GM12878 (cell line): Measurements from ENCODE around the gene ADGRV1. TPM values are rescaled to one million over a fixed set of nuclear protein-coding genes. Genes with fewer than 3 reads are reported as not detected.

Source experiments
- ATAC-seq: fragments of 200-7000 bp; cut with Tn5 transposase; 3 replicates; pipeline ENCODE4 v1.9.1; 2020; ENCODE audit warnings: mild to moderate bottlenecking, moderate library complexity
- BruUV-seq: library from RNA; stranded (reverse); fragments of 400-500 nt; replicated peaks from 2 replicates; lab custom pipeline; 2021; lab: Mats Ljungman, UMichigan
- CTCF ChIA-PET: fragments of 300-600 bp; sonication (Branson Sonifier 250); formaldehyde crosslinking; extraction: SDS; loops from one replicate; lab custom pipeline; 2021; ENCODE audit warnings: inconsistent platforms; lab: Yijun Ruan, JAX
- POLR2A ChIA-PET: fragments of 350-600 bp; formaldehyde crosslinking; extraction: SDS; loops from one replicate; lab custom pipeline; 2021; ENCODE audit warnings: inconsistent platforms; lab: Charles Lee
- RAD21 ChIA-PET: fragments of 300-600 bp; sonication (Branson Sonifier 250); formaldehyde crosslinking; loops from one replicate; lab custom pipeline; 2023; ENCODE audit warnings: antibody characterized with exemption; ENCODE audit not compliant: unreplicated experiment; lab: Charles Lee
- SMC1A ChIA-PET: fragments of 300-600 bp; sonication (Branson Sonifier 250); formaldehyde crosslinking; loops from one replicate; lab custom pipeline; 2023; ENCODE audit not compliant: unreplicated experiment, uncharacterized antibody; lab: Charles Lee
- DNase-seq: peaks from one replicate; pipeline ENCODE4 v3.0.0-alpha.2; 2011; ENCODE audit warnings: low read depth, low spot score
- FAIRE-seq: peaks from 3 replicates; lab custom pipeline; 2011; peaks lifted over from hg19 to GRCh38; lab: Jason Lieb, UNC
- H2AFZ ChIP-seq: 2 replicates; pipeline ENCODE4 v1.6.0; 2011; ENCODE audit warnings: low read depth, low read length, control low read depth; ENCODE audit not compliant: control insufficient read depth
- H3K27ac ChIP-seq: 2 replicates; pipeline ENCODE4 v1.5.1; 2011; ENCODE audit warnings: control low read depth; ENCODE audit not compliant: control insufficient read depth, insufficient read depth
- H3K27me3 ChIP-seq, 2 experiments: replicated peaks in 1 of 2; 2 replicates each; pipeline versions ENCODE4 v1.6.0 to v1.6.1; 2011; ENCODE audit warnings: low read length in 1 of 2; ENCODE audit not compliant: control insufficient read depth in 2 of 2, insufficient read depth in 2 of 2
- H3K36me3 ChIP-seq, 2 experiments: 2 replicates each; pipeline ENCODE4 v1.5.1; 2011; ENCODE audit warnings: low read length in 1 of 2; ENCODE audit not compliant: control insufficient read depth in 2 of 2, insufficient read depth in 2 of 2
- H3K4me1 ChIP-seq: 2 replicates; pipeline ENCODE4 v1.6.1; 2011; ENCODE audit warnings: mild to moderate bottlenecking, low read length, moderate library complexity, mixed read lengths; ENCODE audit not compliant: control insufficient read depth, insufficient read depth
- H3K4me2 ChIP-seq: 2 replicates; pipeline ENCODE4 v1.6.0; 2011; ENCODE audit warnings: control low read depth; ENCODE audit not compliant: control insufficient read depth, insufficient read depth
- H3K4me3 ChIP-seq: fragments of 200-600 bp; sonication (generic); 2 replicates; pipeline ENCODE4 v1.5.1; 2016
- H3K79me2 ChIP-seq: 2 replicates; pipeline ENCODE4 v1.6.0; 2011; ENCODE audit warnings: low read length; ENCODE audit not compliant: control insufficient read depth, insufficient read depth
- H3K9ac ChIP-seq: 2 replicates; pipeline ENCODE4 v1.8.0; 2011; ENCODE audit warnings: low read length, control low read depth, mixed read lengths; ENCODE audit not compliant: control insufficient read depth, insufficient read depth
- H3K9me3 ChIP-seq: replicated peaks from 3 replicates; pipeline ENCODE4 v1.5.1; 2011; ENCODE audit warnings: mild to moderate bottlenecking, low read length; ENCODE audit not compliant: control insufficient read depth, insufficient read depth
- H4K20me1 ChIP-seq: 2 replicates; pipeline ENCODE4 v1.6.0; 2011; ENCODE audit not compliant: control insufficient read depth, insufficient read depth
- BRCA1 ChIP-seq: IDR thresholded peaks from 2 replicates; pipeline ENCODE4 v1.6.1; 2011; ENCODE audit warnings: low read depth, low read length, improper control_type of control experiment
- GATAD2B ChIP-seq: fragments of 450-650 bp; conservative IDR thresholded peaks from 2 replicates; pipeline ENCODE4 v1.6.1; 2017; ENCODE audit warnings: low read depth, mild to moderate bottlenecking, moderate library complexity
- HDAC2 ChIP-seq: fragments of 200-600 bp; sonication (generic); IDR thresholded peaks from 2 replicates; pipeline ENCODE4 v1.6.1; 2017
- JUND ChIP-seq: IDR thresholded peaks from 2 replicates; pipeline ENCODE4 v1.6.1; 2012; ENCODE audit warnings: low read depth, mild to moderate bottlenecking, low read length, improper control_type of control experiment, moderate library complexity
- KDM1A ChIP-seq: fragments of 200-600 bp; sonication (generic); IDR thresholded peaks from 2 replicates; pipeline ENCODE4 v1.6.1; 2016; ENCODE audit warnings: borderline replicate concordance
- NFYB ChIP-seq: IDR thresholded peaks from 2 replicates; pipeline ENCODE4 v1.6.1; 2011; ENCODE audit warnings: low read depth, mild to moderate bottlenecking, low read length, improper control_type of control experiment, moderate library complexity; ENCODE audit not compliant: insufficient read depth
- RCOR1 ChIP-seq: conservative IDR thresholded peaks from 2 replicates; pipeline ENCODE4 v1.6.1; 2012; ENCODE audit warnings: low read depth, low read length, improper control_type of control experiment
- SIN3A ChIP-seq: IDR thresholded peaks from 2 replicates; pipeline ENCODE4 v1.6.1; 2012; ENCODE audit warnings: low read depth, low read length, improper control_type of control experiment
- SMAD1 ChIP-seq: fragments of 450-650 bp; IDR thresholded peaks from 2 replicates; pipeline ENCODE4 v1.6.1; 2018; ENCODE audit warnings: mild to moderate bottlenecking, low read depth; ENCODE audit not compliant: partially characterized antibody
- SRF ChIP-seq, 2 experiments: IDR thresholded peaks; 2 replicates each; pipeline ENCODE4 v1.6.1; 2011; ENCODE audit warnings: low read depth in 2 of 2, low read length in 2 of 2, mild to moderate bottlenecking in 1 of 2, moderate library complexity in 1 of 2
- YY1 ChIP-seq: IDR thresholded peaks from 2 replicates; pipeline ENCODE4 v1.6.1; 2011; ENCODE audit warnings: low read depth, mild to moderate bottlenecking, low read length
- WGBS: methylation state at CpG from one replicate; pipeline ENCODE4 v1.1.6; 2016; ENCODE audit warnings: low lambda C conversion rate; ENCODE audit not compliant: insufficient replicate concordance, insufficient coverage; ENCODE audit errors: missing lambda C conversion rate; 5-methylcytosine and 5-hydroxymethylcytosine counted together
- in situ Hi-C: fragments of 300-500 bp; cut with MboI; formaldehyde crosslinking; loops from 9 replicates; pipeline ENCODE4 v1.14.3; 2018; ENCODE audit warnings: mixed read lengths
- intact Hi-C: fragments of 100-400 bp; cut with micrococcal nuclease; formaldehyde crosslinking; loops from one replicate; pipeline ENCODE4 v1.14.2; 2022; ENCODE audit not compliant: unreplicated experiment
- polyA plus RNA-seq, 11 experiments: library from polyadenylated mRNA; depleted of rRNA in 4 of 11; unstranded in 6 of 11; stranded (reverse) in 5 of 11; fragments of >200 nt; fragmentation: Nextera tagmentation in 4 of 11; fragmentation: Illumina TruSeq in 1 of 11; extraction: Ambion mirVana in 4 of 11; extraction: Trizol in 1 of 11; gene quantifications; 1 replicate in 1 of 11; 2 replicates in 10 of 11; pipeline versions ENCODE4 v1.2.1 to v1.2.3, GENCODE V29; 2011 to 2016; ENCODE audit warnings: inconsistent platforms in 2 of 11, missing spikeins in 2 of 11, low read depth in 1 of 11
- total RNA-seq, 4 experiments: library from RNA; depleted of rRNA in 3 of 4; stranded (reverse); fragments of >200 nt in 3 of 4; fragmentation: Illumina TruSeq in 1 of 4; extraction: Trizol in 1 of 4; gene quantifications; 2 replicates each; pipeline versions ENCODE4 v1.2.1 to v1.2.3, GENCODE V29; 2013 to 2021
- TF ChIP-seq, protein P1 (sequence below): fragments of 450-650 bp; IDR thresholded peaks from 2 replicates; pipeline ENCODE4 v1.6.1; 2016; ENCODE audit warnings: mild to moderate bottlenecking
- TF ChIP-seq, protein P2 (sequence below): IDR thresholded peaks from 2 replicates; pipeline ENCODE4 v1.6.1; 2011; ENCODE audit warnings: borderline replicate concordance, low read depth, mild to moderate bottlenecking, moderate library complexity, low read length; ENCODE audit not compliant: insufficient read depth, poor library complexity, severe bottlenecking
- TF ChIP-seq, protein P3 (sequence below): fragments of 450-650 bp; IDR thresholded peaks from 2 replicates; pipeline ENCODE4 v1.6.1; 2017; ENCODE audit warnings: borderline replicate concordance
- TF ChIP-seq, protein P4 (sequence below): IDR thresholded peaks from 2 replicates; pipeline ENCODE4 v1.6.1; 2011; ENCODE audit warnings: borderline replicate concordance, low read depth, mild to moderate bottlenecking, moderate library complexity, mixed read lengths, low read length; ENCODE audit not compliant: insufficient read depth; ENCODE audit errors: extremely low read length
- TF ChIP-seq, protein P5 (sequence below): IDR thresholded peaks from 2 replicates; pipeline ENCODE4 v1.6.1; 2011; ENCODE audit warnings: low read depth, low read length, improper control_type of control experiment, borderline replicate concordance
- TF ChIP-seq, protein P6 (sequence below): fragments of 450-650 bp; IDR thresholded peaks from 2 replicates; pipeline ENCODE4 v1.6.1; 2014; ENCODE audit warnings: mild to moderate bottlenecking

ADGRV1 gene
- total and polyA plus RNA-seq, 10 of the 15 experiments (the other 5 are each of a cell fraction or from before 2014, with no cell fraction given), result 0.04 to 8.1 (median 0.16) TPM; not detected in 1

DNA sequence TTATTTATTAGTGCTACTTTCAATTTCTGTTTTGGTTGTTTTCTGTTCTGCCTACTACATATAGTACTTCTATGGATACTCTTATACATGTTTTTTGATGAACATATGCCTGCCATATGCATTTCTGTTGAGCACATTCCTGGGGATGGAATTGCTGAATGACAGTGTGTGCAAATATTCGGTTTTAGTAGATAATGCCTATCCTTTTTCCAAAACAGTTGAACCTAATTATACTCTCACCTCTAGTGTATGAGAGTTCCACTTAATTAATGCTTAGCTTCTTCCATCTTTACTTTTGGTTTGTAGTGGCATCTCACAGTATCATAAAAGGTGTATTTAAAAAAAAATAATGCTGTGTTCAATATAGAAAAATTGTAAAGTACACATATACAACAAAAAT is 96.8 kb downstream of the ADGRV1 start:
- no peaks in the 10 kb centered on the region for H3K79me2 ChIP-seq
- TF ChIP-seq YY1 (no peak), SIN3A (no peak), SMAD1 (no peak), KDM1A (no peak), HDAC2 (no peak), JUND (no peak), SRF (IDR thresholded peaks at IDR 0.05; ENCODE audit: low read depth in 2 of 2, low read length in 2 of 2) (no peak), BRCA1 (no peak), RCOR1 (no peak), NFYB (no peak), GATAD2B (no peak)
- TF ChIP-seq, protein P1, sequence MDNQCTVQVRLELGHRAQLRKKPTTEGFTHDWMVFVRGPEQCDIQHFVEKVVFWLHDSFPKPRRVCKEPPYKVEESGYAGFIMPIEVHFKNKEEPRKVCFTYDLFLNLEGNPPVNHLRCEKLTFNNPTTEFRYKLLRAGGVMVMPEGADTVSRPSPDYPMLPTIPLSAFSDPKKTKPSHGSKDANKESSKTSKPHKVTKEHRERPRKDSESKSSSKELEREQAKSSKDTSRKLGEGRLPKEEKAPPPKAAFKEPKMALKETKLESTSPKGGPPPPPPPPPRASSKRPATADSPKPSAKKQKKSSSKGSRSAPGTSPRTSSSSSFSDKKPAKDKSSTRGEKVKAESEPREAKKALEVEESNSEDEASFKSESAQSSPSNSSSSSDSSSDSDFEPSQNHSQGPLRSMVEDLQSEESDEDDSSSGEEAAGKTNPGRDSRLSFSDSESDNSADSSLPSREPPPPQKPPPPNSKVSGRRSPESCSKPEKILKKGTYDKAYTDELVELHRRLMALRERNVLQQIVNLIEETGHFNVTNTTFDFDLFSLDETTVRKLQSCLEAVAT, result no peak
- TF ChIP-seq, protein P2, sequence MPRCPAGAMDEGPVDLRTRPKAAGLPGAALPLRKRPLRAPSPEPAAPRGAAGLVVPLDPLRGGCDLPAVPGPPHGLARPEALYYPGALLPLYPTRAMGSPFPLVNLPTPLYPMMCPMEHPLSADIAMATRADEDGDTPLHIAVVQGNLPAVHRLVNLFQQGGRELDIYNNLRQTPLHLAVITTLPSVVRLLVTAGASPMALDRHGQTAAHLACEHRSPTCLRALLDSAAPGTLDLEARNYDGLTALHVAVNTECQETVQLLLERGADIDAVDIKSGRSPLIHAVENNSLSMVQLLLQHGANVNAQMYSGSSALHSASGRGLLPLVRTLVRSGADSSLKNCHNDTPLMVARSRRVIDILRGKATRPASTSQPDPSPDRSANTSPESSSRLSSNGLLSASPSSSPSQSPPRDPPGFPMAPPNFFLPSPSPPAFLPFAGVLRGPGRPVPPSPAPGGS, result no peak
- TF ChIP-seq, protein P3, sequence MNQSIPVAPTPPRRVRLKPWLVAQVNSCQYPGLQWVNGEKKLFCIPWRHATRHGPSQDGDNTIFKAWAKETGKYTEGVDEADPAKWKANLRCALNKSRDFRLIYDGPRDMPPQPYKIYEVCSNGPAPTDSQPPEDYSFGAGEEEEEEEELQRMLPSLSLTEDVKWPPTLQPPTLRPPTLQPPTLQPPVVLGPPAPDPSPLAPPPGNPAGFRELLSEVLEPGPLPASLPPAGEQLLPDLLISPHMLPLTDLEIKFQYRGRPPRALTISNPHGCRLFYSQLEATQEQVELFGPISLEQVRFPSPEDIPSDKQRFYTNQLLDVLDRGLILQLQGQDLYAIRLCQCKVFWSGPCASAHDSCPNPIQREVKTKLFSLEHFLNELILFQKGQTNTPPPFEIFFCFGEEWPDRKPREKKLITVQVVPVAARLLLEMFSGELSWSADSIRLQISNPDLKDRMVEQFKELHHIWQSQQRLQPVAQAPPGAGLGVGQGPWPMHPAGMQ, result no peak
- TF ChIP-seq, protein P4, sequence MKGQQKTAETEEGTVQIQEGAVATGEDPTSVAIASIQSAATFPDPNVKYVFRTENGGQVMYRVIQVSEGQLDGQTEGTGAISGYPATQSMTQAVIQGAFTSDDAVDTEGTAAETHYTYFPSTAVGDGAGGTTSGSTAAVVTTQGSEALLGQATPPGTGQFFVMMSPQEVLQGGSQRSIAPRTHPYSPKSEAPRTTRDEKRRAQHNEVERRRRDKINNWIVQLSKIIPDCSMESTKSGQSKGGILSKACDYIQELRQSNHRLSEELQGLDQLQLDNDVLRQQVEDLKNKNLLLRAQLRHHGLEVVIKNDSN, result no peak
- TF ChIP-seq, protein P5, sequence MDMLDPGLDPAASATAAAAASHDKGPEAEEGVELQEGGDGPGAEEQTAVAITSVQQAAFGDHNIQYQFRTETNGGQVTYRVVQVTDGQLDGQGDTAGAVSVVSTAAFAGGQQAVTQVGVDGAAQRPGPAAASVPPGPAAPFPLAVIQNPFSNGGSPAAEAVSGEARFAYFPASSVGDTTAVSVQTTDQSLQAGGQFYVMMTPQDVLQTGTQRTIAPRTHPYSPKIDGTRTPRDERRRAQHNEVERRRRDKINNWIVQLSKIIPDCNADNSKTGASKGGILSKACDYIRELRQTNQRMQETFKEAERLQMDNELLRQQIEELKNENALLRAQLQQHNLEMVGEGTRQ, result no peak
- TF ChIP-seq, protein P6, sequence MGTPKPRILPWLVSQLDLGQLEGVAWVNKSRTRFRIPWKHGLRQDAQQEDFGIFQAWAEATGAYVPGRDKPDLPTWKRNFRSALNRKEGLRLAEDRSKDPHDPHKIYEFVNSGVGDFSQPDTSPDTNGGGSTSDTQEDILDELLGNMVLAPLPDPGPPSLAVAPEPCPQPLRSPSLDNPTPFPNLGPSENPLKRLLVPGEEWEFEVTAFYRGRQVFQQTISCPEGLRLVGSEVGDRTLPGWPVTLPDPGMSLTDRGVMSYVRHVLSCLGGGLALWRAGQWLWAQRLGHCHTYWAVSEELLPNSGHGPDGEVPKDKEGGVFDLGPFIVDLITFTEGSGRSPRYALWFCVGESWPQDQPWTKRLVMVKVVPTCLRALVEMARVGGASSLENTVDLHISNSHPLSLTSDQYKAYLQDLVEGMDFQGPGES, result no peak

More for the DNA sequence above, 96.8 kb downstream of the ADGRV1 start:
- no peak for DNase-seq
- no peak overlapping the region for H3K27ac ChIP-seq
- intact Hi-C loops (no loop called here), in situ Hi-C loops (no loop called here)
- no peak overlapping the region for H3K4me3 ChIP-seq
- BruUV-seq, result no TSS peak
- no peaks in the 10 kb centered on the region for H3K27me3 ChIP-seq
- ChIA-PET SMC1A (interaction anchor here (1.1 to 1.2 kb wide), 2 partner anchors 14 to 42 kb away, joined by 3 to 4 read pairs; no protein-coding TSS in a partner anchor), CTCF (interaction anchor here (0.6 kb wide), 1 partner anchor 41 kb away, joined by 4 read pairs; no protein-coding TSS in a partner anchor), POLR2A (no interaction called here), RAD21 (interaction anchor here (1.2 kb wide), 1 partner anchor 15 kb away, joined by 4 read pairs; no protein-coding TSS in a partner anchor)
- 20% methylated on average over 1 of the region's 1 CpG for WGBS
- no peak for ATAC-seq
- H3K36me3 ChIP-seq, result no peaks in the 10 kb centered on the region
- peak overlapping the region; percentile 15; the same call in 1 of the 2 replicates for H2AFZ ChIP-seq
- no peak overlapping the region for H3K9ac ChIP-seq
- no peak overlapping the region for H3K4me2 ChIP-seq
- no peak for FAIRE-seq
- no peaks in the 10 kb centered on the region; the same call in 2 of the 3 replicates for H3K9me3 ChIP-seq
- no peaks in the 10 kb centered on the region; the same call in 1 of the 2 replicates for H3K4me1 ChIP-seq
- H4K20me1 ChIP-seq, result no peaks in the 10 kb centered on the region
